Smooth muscle cell (in vitro differentiated cells): ENCODE data around the gene REPS2. TPM values are rescaled to one million over a fixed set of nuclear protein-coding genes. Genes with fewer than 3 reads are reported as not detected.

Experiments
- DNase-seq: peaks from one replicate; lab custom pipeline; 2025; ENCODE audit not compliant: unreplicated experiment; lab: John Stamatoyannopoulos, UW
- H2AFZ ChIP-seq: fragments of 200-600 bp; sonication (generic); 2 replicates; pipeline ENCODE4 v1.6.0; 2016; ENCODE audit warnings: antibody characterized with exemption, low read depth, mild to moderate bottlenecking
- H3F3A ChIP-seq: fragments of 200-600 bp; sonication (generic); 2 replicates; pipeline ENCODE4 v1.6.0; 2017; ENCODE audit warnings: antibody characterized with exemption, low read depth
- H3K27ac ChIP-seq: fragments of 200-600 bp; sonication (generic); 2 replicates; pipeline ENCODE4 v1.5.1; 2016; ENCODE audit warnings: low read depth, mild to moderate bottlenecking
- H3K27me3 ChIP-seq: fragments of 200-600 bp; sonication (generic); 2 replicates; pipeline ENCODE4 v1.6.1; 2016; ENCODE audit warnings: low read depth, mild to moderate bottlenecking
- H3K36me3 ChIP-seq: fragments of 200-600 bp; sonication (generic); 2 replicates; pipeline ENCODE4 v1.5.1; 2016; ENCODE audit warnings: low read depth
- H3K4me1 ChIP-seq: fragments of 200-600 bp; sonication (generic); 2 replicates; pipeline ENCODE4 v1.5.1; 2016; ENCODE audit warnings: low read depth
- H3K4me2 ChIP-seq: fragments of 200-600 bp; sonication (generic); 2 replicates; pipeline ENCODE4 v1.6.0; 2016; ENCODE audit warnings: mild to moderate bottlenecking
- H3K4me3 ChIP-seq: fragments of 200-600 bp; sonication (generic); 2 replicates; pipeline ENCODE4 v1.5.1; 2016; ENCODE audit warnings: mild to moderate bottlenecking
- H3K79me2 ChIP-seq: fragments of 200-600 bp; sonication (generic); 2 replicates; pipeline ENCODE4 v1.6.0; 2016; ENCODE audit warnings: low read depth, mild to moderate bottlenecking
- H3K9ac ChIP-seq: fragments of 200-600 bp; sonication (generic); 2 replicates; pipeline ENCODE4 v1.6.0; 2016; ENCODE audit warnings: low read depth
- H3K9me3 ChIP-seq: fragments of 200-600 bp; sonication (generic); replicated peaks from 2 replicates; pipeline ENCODE4 v1.5.1; 2016; ENCODE audit warnings: low read depth
- H4K20me1 ChIP-seq: fragments of 200-600 bp; sonication (generic); 2 replicates; pipeline ENCODE4 v1.6.0; 2016; ENCODE audit warnings: low read depth
- WGBS: methylation state at CpG from one replicate; pipeline ENCODE4 v1.1.7; 2016; ENCODE audit warnings: low lambda C conversion rate; 5-methylcytosine and 5-hydroxymethylcytosine counted together
- polyA plus RNA-seq: library from polyadenylated mRNA; unstranded; fragments of >200 nt; fragmentation: Nextera tagmentation; extraction: Ambion mirVana; gene quantifications from 2 replicates; pipeline ENCODE4 v1.2.1, GENCODE V29; 2016
- total RNA-seq: library from RNA; depleted of rRNA; stranded (reverse); fragments of >200 nt; gene quantifications from 2 replicates; pipeline ENCODE4 v1.2.3, GENCODE V29; 2014
- TF ChIP-seq, protein P1 (sequence below): fragments of 200-600 bp; sonication (generic); IDR thresholded peaks from 2 replicates; pipeline ENCODE4 v1.5.1; 2017; ENCODE audit warnings: borderline replicate concordance, mild to moderate bottlenecking, antibody characterized with exemption; ENCODE audit not compliant: insufficient read depth, poor library complexity, severe bottlenecking

Gene REPS2
- total and polyA plus RNA-seq, 2 experiments from 2014 or later, result 1.0 to 1.2 TPM

DNA sequence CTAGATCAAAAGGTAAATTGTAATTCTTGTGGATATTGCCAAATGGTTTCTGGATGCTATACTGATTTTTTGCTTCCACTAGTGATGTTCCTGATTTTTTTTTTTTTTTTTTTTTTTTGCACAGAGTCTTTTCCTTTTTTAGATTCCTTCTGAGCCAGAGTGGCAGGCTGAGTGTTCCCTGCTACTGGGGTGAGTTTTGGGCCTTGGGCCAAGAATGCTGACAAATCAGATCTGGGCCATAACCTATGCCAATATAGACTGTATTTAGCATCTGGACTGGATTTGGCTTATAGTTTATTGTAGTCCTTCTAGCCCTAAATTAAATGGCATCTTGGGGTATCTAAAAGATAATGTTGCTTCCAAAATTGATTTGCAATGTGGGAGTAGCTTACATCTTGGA is 52.8 kb downstream of the REPS2 start:
- no peaks in the 10 kb centered on the region for H3K79me2 ChIP-seq
- TF ChIP-seq, protein P1, sequence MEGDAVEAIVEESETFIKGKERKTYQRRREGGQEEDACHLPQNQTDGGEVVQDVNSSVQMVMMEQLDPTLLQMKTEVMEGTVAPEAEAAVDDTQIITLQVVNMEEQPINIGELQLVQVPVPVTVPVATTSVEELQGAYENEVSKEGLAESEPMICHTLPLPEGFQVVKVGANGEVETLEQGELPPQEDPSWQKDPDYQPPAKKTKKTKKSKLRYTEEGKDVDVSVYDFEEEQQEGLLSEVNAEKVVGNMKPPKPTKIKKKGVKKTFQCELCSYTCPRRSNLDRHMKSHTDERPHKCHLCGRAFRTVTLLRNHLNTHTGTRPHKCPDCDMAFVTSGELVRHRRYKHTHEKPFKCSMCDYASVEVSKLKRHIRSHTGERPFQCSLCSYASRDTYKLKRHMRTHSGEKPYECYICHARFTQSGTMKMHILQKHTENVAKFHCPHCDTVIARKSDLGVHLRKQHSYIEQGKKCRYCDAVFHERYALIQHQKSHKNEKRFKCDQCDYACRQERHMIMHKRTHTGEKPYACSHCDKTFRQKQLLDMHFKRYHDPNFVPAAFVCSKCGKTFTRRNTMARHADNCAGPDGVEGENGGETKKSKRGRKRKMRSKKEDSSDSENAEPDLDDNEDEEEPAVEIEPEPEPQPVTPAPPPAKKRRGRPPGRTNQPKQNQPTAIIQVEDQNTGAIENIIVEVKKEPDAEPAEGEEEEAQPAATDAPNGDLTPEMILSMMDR, result no peak
- H2AFZ ChIP-seq, result no peak overlapping the region
- H3K27me3 ChIP-seq, result peaks cover 5% of the 10 kb centered on the region
- no peak overlapping the region for H3K27ac ChIP-seq
- H3K4me2 ChIP-seq, result no peak overlapping the region
- no peaks in the 10 kb centered on the region for H3K4me1 ChIP-seq
- H3K9ac ChIP-seq, result no peak overlapping the region
- H3K36me3 ChIP-seq, result no peaks in the 10 kb centered on the region
- no peak overlapping the region for H3K4me3 ChIP-seq
- no peaks in the 10 kb centered on the region for H4K20me1 ChIP-seq
- H3K9me3 ChIP-seq, result no peaks in the 10 kb centered on the region
- DNase-seq, result no peak
- no peaks in the 10 kb centered on the region for H3F3A ChIP-seq

DNA sequence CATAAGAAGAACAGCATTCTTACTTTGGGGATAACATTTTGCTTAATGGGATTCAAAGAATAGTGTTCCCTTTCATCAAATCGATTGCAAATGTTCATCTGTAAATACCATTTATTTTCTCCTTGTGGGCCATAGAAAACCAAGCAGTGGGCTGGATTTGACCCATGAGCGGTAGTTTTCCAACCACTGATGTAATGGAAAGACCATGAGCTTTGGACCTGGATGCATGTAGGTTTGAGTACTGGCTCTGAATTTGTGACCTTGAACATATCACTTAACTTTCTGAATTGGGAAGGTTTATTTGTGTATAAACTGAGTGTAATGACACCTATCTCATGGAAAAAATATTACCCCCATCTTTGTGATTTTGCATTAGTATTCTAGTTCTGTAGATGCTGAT is 54.3 kb downstream of the REPS2 start:
- DNase-seq, result no peak
- Histone ChIP-seq H3K79me2 (no peaks in the 10 kb centered on the region), H4K20me1 (no peaks in the 10 kb centered on the region), H3K27me3 (peaks cover 11% of the 10 kb centered on the region), H3K9me3 (no peaks in the 10 kb centered on the region), H2AFZ (no peak overlapping the region), H3K4me1 (no peaks in the 10 kb centered on the region), H3F3A (no peaks in the 10 kb centered on the region), H3K4me2 (no peak overlapping the region), H3K4me3 (no peak overlapping the region), H3K27ac (no peak overlapping the region), H3K9ac (no peak overlapping the region), H3K36me3 (no peaks in the 10 kb centered on the region)
- TF ChIP-seq, protein P1, result no peak
- WGBS, result 72% methylated on average over 2 of the region's 2 CpGs

DNA sequence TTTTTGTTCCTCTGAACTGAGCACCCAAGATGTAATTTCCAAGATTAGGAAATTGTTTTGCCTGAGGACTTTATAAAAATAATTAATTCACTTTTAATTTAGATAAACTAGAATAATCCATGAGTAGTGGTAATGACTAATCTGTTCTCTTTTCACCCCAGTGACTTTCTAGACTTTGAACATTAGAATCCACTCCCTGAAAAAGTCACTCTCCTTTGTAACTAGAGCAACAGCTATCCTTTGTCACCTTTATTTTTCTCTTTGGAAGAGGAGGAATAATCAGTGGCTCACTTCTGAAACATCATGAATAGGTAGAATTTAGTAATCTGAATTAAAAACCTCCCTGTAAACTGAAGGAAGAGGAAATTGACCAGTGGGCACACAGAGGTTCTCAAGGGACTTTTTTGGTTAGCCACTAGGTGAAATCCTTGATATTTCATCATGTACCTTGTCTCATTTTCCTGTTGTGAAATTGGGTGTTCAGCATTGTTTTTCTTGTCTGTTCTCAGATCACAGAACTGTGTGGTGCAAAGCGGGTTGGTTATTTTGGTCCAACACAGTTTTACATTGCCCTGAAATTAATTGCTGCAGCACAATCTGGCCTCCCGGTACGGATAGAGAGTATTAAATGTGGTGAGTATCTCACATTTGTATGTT is 59.4 kb downstream of the REPS2 start:
- H3K27ac ChIP-seq, result no peak overlapping the region
- no peak for DNase-seq
- no peak overlapping the region for H3K9ac ChIP-seq
- WGBS, result 87% methylated on average over 3 of the region's 3 CpGs
- no peak overlapping the region for H3K4me2 ChIP-seq
- no peak overlapping the region for H3K4me3 ChIP-seq
- no peaks in the 10 kb centered on the region for H3K4me1 ChIP-seq
- peaks cover 11% of the 10 kb centered on the region for H3K27me3 ChIP-seq
- H4K20me1 ChIP-seq, result no peaks in the 10 kb centered on the region
- H3K79me2 ChIP-seq, result no peaks in the 10 kb centered on the region
- no peaks in the 10 kb centered on the region for H3F3A ChIP-seq
- no peak overlapping the region for H2AFZ ChIP-seq
- H3K36me3 ChIP-seq, result no peaks in the 10 kb centered on the region
- no peaks in the 10 kb centered on the region for H3K9me3 ChIP-seq
- TF ChIP-seq, protein P1, result no peak

DNA sequence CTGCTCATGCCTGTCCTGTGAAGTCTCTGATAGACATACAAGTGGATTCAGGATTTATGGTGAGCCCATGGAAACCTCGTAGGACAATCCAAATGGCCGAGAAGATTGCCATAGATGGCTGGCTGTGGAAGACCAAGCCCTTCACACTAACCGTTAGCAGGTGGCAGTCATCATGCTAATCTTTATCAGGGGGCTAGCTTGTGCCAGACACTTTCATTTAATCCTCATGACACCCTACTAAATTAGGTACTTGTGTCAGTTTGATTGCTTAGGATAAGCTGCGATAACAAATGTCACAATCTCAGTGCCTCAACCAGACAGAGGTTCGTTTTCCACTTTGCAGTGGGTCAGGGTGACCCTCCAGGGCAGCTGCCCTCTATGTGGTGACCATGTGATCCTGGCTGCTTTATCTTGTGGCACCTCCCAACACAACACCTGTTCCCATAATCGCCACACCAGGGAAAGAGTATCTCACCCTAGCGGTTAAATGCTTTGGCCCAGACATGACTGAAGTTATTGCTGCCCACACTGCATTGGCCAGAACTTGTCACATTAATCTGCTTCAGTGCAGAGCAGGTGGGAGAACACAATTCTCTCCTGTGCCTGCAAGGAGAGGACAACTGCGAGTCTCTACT is 60.8 kb downstream of the REPS2 start:
- Histone ChIP-seq H3K79me2 (no peaks in the 10 kb centered on the region), H3K4me3 (no peak overlapping the region), H3K27ac (no peak overlapping the region), H3K4me2 (no peak overlapping the region), H3K4me1 (no peaks in the 10 kb centered on the region), H3K9ac (no peak overlapping the region), H3K9me3 (no peaks in the 10 kb centered on the region), H3K36me3 (no peaks in the 10 kb centered on the region), H3K27me3 (peaks cover 11% of the 10 kb centered on the region), H2AFZ (no peak overlapping the region), H3F3A (no peaks in the 10 kb centered on the region), H4K20me1 (no peaks in the 10 kb centered on the region)
- TF ChIP-seq, protein P1, result no peak
- no peak for DNase-seq
- WGBS, result 66% methylated on average over 8 of the region's 8 CpGs
